GM21367 (cell line): ENCODE results near the gene TMEM255B.

Source experiments
- ATAC-seq: cut with Tn5 transposase; IDR thresholded peaks from one replicate; pipeline ENCODE4 v1.9.1; 2021; ENCODE audit not compliant: unreplicated experiment

TMEM255B gene

GRCh38 chr13:113766035-113766800, 7.2 kb downstream of the TMEM255B start:
- ATAC-seq = no peak

GRCh38 chr13:113767366-113767765, 8.3 kb downstream of the TMEM255B start:
- no peak for ATAC-seq

DNA sequence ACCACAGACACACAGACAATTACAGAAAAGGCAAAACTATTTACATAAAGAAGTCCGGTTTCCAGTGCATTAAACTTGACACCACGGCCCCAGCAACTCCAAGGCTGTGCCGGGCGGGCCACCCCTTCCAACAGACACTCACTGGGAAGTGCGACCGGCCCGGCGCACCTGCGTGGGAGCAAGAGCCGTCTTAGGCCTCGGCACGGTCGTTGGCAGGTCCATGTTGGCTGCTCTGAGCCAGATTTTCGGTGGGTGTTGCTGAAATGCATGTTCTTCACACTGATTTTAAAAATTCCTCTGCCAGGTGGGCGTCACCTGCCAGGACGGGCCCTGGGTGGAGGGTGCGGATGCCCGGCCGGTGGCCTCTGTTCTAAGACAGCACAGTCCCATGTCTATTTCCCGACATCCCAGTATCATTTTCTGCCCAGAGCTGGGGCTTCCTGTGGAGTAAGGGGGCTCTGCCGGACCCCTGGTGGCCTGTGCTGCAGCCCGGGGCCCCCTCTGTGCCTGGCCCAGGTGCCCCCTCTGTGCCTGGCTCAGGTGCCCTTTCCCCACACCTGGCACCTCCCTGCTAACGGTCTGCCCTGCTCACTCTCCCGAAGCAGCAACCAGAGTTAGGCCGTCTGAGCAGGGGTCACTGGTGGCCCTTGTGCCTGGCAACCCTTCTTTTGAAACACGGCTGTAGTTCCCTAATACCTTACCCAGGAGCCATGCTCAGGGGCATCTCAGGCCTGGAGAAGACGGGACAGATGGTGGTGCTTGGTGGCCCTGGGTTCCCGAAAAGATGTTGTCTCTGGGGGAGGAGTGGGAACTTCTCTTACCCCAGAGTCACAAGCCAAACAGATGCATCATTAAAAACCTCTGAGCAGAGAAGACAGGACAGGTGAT, 9.2 kb downstream of the TMEM255B start:
- no peak for ATAC-seq

- ATAC-seq = no peak
These were observed 10.1 kb downstream of the TMEM255B start for GRCh38 chr13:113769106-113769505.

DNA sequence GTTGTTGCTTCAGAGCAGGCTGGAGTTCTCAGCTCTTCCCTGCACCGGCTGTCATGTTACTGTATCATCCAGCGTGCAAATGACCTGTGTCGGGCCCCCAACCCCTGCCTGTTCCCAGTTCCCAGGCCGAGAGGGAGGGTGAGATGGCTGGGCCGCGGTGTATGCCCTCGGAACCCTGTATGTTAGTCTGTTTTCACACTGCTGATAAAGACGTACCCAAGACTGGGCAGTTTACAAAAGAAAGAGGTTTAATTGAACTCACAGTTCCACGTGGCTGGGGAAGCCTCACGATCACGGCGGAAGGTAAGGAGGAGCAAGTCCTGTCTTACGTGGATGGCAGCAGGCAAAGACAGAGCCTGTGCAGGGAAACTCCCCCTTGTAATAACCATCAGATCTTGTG, 10.9 kb downstream of the TMEM255B start:
- ATAC-seq = no peak

GRCh38 chr13:113770441-113770840, 11.4 kb downstream of the TMEM255B start:
- no peak for ATAC-seq

DNA sequence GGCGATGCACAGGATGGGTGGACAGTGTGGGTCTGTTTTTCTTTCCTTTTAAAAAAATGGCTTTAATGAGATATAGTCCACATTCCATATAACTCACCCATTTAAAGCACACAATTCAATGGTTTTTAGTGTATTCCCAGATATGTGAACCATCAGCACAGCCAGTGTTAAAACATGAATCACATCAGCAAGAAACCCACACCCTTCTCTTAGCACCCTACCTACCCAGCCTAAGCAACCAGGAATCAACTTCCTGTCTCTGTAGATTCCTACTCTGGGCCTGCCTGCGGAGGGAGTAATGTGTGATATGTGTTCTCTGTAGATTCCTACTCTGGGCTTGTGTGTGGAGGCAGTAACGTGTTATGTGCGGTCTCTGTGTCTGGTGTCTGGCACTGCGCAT, 11.9 kb downstream of the TMEM255B start:
- no peak for ATAC-seq

- ATAC-seq = no peak
These were observed 12.8 kb downstream of the TMEM255B start for GRCh38 chr13:113771709-113772331.

GRCh38 chr13:113774177-113775107, 15.4 kb downstream of the TMEM255B start:
- ATAC-seq = no peak

- ATAC-seq = no peak
These were observed 16.6 kb downstream of the TMEM255B start for GRCh38 chr13:113775451-113776145.

DNA sequence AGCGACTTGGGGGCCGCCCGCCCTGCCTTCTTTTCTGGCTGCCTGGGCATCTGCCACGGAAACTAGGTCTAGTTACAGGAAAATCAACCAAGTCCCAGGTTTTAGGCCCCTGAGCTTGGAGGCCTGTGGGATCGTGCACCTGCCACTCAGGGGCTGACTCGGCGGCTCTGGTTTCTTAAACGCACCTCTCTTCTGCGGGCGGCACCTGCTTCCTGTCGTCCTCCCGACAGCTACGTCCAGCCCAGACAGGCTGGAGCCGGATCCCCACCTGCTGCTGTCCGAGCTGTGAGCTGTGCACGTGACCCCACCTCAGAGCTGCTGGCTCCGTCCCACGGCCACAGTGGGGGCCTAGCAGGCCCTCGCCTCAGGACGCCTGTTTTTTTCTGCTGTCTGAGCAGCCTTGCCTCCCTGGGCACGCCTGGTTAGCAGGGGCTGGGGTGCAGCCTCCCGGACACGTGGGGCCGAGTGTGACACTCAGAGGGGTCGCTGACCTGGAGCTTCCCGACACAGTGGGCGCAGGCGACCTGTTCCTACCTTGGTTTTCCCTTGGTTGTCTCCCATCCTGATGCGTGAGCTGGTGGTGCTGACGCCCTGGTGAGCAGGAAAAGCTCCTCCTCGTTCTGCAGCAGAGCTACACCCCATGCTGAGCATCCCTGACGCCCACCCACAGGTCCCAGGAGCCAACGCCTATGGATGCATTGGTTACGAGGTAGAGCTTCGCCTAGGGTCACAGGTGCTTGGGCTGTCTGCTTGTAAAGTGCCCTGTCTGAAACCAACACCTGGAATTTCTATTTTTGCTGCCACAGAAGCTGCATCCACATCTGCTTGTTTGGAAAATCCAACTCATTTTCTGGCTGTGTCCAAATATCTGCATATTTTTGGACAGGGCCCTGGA, 17.5 kb downstream of the TMEM255B start:
- ATAC-seq = no peak

GRCh38 chr13:113777311-113778260, 18.6 kb downstream of the TMEM255B start:
- ATAC-seq = no peak

GRCh38 chr13:113781571-113781970, 22.5 kb downstream of the TMEM255B start:
- no peak for ATAC-seq

- ATAC-seq = no peak
These were observed 23.4 kb downstream of the TMEM255B start for GRCh38 chr13:113782472-113782871.

DNA sequence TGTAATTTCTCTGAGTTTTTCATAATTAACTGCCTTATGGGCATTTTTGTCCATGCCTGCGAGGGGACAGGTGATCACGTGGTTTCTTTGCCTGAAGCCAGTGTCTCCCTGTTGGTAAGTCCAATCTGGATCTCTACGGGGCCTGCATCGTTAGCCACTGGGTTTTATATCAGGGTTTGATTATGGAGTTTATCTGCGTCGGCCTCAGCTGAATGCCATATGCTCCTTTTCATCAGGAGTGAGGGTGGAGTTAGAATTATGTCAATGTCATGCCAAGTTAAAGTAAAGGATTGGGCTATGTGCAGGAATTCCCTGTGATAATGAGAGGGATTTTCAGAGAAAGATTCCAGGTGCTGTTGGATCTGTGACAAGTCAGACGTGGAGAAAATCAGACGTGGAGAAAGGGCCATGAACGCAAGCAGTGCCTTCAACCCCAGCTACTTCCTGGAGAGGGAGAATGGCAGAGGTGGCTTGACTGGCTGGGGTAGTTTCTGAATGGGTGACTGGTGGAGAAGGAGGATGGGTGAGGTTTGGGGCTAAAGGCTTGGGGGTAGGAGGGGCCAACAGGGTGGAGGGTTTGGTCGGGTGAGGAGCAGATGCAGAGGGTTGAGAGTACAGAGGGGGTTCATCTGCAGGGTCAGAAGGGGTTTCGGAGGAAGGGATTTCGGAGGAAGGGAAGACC, 24.3 kb downstream of the TMEM255B start:
- ATAC-seq = no peak

GRCh38 chr13:113783966-113784644, 25.1 kb downstream of the TMEM255B start:
- ATAC-seq = no peak

DNA sequence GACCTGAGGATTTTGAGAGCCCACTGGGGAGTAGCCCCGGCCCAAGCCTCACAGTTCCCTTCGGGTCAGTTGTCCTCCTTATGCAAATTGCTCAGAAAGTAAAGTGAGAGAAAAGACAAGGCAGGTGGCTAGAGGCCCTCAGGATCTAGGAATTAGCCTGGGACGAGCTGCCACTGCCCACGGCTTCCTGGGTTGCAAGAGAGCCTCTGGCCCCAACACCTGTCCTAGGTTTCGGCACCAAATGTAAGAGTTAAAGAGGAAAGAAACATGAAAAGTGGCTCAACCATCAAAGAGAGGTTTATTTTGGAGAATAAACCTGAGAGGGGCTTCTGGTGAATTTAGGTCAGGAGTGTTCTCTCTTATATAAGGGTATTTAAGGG, 25.6 kb downstream of the TMEM255B start:
- no peak for ATAC-seq
